Measurements from ENCODE around the gene AAK1.

GRCh38 chr2:69615078-69615625 lies 28.4 kb downstream of the AAK1 start:
- TF ChIP-seq CTCF (conservative IDR thresholded peaks at IDR 0.05; ENCODE audit: low read depth, low read length) (no peak), EZH2 (IDR thresholded peaks at IDR 0.05; ENCODE audit: borderline replicate concordance, low read depth, low read length, poor library complexity, severe bottlenecking) (no peak)

Data from A673 (cell line).